Bronchus fibroblast of lung (primary cell): ENCODE results near the gene AKR1C1. TPM values are rescaled to one million over a fixed set of nuclear protein-coding genes. Genes with fewer than 3 reads are reported as not detected.

ENCODE experiments used
- total RNA-seq: library from RNA; depleted of rRNA; stranded (reverse); fragments of >200 nt; gene quantifications from 2 replicates; pipeline ENCODE4 v1.2.3, GENCODE V29; 2015

Gene AKR1C1
- total RNA-seq: 27.1 and 28.4 TPM in 2 replicates

DNA sequence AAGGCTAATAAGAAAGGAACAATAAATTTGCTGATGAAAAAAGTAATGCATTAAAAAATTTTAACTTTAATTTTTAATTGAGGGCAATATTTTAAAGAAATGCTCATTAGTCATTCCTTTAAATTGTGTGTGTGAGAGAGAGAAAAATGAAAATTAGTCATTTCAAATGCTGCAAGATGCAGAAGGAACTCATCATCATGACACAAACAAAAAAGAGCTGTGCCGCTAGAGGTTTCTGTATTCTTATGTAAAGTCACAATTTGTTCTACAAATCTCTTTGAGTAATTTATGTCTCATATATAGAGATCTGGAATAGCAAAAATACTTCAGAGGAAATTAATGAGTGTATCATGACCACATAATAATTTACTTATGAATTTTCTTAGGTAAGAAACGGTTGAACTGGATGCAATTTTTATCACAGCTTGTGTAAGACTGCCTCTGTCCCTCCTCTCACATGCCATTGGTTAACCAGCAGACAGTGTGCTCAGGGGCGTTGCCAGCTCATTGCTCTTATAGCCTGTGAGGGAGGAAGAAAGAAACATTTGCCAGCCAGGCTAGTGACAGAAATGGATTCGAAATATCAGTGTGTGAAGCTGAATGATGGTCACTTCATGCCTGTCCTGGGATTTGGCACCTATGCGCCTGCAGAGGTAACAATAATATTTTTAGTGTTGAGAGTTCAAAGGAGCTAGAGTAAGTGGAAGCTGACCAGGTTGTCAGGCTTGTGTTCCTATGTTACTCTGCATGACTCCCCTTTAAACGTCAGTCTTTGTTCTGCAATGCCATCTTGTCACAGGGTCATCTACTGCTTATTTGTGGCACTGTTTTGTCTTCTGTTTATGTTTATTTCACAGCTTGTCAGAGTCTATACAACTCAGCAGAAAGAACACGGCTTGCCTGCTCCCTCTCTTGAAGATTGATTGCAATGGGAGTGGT, at the start of gene AKR1C1:
TSS of gene AKR1C1 (plus strand) at position 540 of the 939 bp plus-strand sequence. CDS start at position 570, 30 bp downstream.

DNA sequence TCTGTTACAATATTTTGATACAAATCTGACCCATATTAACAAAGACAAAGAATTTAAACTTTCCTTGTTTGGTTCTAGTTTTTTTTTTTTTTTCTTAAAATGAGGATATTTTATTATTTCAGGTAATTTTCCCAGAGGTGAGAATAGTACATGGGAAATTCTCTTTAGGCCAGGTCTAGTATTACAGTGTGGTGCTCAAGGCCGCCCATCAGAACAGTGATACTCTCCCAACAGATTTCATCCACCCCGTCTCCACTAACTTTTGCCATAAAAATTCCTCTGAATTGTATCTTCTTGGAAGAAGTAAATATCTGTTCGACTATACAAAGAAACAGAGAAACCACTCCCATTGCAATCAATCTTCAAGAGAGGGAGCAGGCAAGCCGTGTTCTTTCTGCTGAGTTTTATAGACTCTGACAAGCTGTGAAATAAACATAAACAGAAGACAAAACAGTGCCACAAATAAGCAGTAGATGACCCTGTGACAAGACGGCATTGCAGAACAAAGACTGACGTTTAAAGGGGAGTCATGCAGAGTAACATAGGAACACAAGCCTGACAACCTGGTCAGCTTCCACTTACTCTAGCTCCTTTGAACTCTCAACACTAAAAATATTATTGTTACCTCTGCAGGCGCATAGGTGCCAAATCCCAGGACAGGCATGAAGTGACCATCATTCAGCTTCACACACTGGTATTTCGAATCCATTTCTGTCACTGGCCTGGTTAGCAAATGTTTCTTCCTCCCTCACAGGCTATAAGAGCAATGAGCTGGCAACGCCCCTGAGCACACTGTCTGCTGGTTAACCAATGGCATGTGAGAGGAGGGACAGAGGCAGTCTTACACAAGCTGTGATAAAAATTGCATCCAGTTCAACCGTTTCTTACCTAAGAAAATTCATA, 40.2 kb downstream of the AKR1C1 start, which contains the start of gene AKR1C2:
TSS of gene AKR1C2 (minus strand) at position 731 of the 903 bp plus-strand sequence. CDS start at position 709, 22 bp downstream.

Other genes with a start within 250 kb of the AKR1C1 start
- 4.2 and 5.8 TPM in 2 replicates for gene AKR1E2, start 137.2 kb upstream of the AKR1C1 start, total RNA-seq
- gene AKR1C2, start 40.4 kb downstream of the AKR1C1 start, total RNA-seq: 2.5 and 3.9 TPM in 2 replicates
- 0.67 and 1.8 TPM in 2 replicates for gene AKR1C3, start 131.0 kb downstream of the AKR1C1 start, total RNA-seq
- not detected in 2 replicates for gene AKR1C8, start 221.7 kb downstream of the AKR1C1 start, total RNA-seq
- gene AKR1C4, start 233.4 kb downstream of the AKR1C1 start, total RNA-seq: not detected in 2 replicates